ENCODE measurements around the gene INHBC.

The INHBC gene

DNA sequence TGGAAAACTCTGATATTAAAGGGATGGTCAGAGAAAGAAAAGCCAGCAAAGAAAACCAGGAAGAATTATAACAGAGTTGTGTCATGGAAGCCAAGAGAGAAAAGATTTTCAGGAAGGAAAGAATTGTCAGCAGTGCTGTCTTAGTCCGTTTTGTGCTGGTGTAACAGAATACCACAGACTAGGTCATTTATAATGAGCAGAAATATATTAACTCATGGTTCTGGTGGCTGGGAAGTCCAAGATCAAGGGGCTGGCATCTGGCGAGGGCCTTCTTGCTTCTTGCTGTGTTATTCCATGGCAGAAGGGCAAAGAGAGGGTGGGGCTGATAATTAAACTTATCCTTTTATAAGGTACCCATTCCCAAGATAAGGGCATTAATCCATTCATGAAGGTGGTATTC, 14.1 kb downstream of the INHBC start:
- DNase-seq = no peak
- Histone ChIP-seq H3K27me3 (no peaks in the 10 kb centered on the region), H3K4me3 (no peak overlapping the region), H3K9me3 (no peaks in the 10 kb centered on the region), H3K27ac (no peak overlapping the region), H3K4me1 (peaks cover 0 to 20% (median 15%) of the 10 kb centered on the region in 4 donors), H3K36me3 (no peaks in the 10 kb centered on the region)
- no peak for TF ChIP-seq CTCF (IDR thresholded peaks at IDR 0.05)
- intact Hi-C loops (cut with DNase I; ENCODE audit: low total_unique reads) = no loop called here

GRCh38 chr12:57449375-57449774, 14.8 kb downstream of the INHBC start:
- no peaks in the 10 kb centered on the region for H3K9me3 ChIP-seq
- no peaks in the 10 kb centered on the region for H3K27me3 ChIP-seq
- no peak overlapping the region for H3K4me3 ChIP-seq
- intact Hi-C loops (cut with DNase I; ENCODE audit: low total_unique reads) = no loop called here
- TF ChIP-seq CTCF (IDR thresholded peaks at IDR 0.05) = no peak
- no peaks in the 10 kb centered on the region for H3K36me3 ChIP-seq
- no peak overlapping the region for H3K27ac ChIP-seq
- no peak for DNase-seq
- H3K4me1 ChIP-seq = peaks cover 0 to 20% (median 15%) of the 10 kb centered on the region in 4 donors

DNA sequence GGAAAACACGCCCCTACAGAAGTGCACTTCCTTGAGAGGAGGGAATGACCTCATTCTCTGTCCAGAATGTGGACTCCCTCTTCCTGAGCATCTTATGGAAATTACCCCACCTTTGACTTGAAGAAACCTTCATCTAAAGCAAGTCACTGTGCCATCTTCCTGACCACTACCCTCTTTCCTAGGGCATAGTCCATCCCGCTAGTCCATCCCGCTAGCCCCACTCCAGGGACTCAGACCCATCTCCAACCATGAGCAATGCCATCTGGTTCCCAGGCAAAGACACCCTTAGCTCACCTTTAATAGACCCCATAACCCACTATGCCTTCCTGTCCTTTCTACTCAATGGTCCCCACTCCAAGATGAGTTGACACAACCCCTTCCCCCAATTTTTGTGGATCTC, 15.5 kb downstream of the INHBC start:
- intact Hi-C loops (cut with DNase I; ENCODE audit: low total_unique reads) = loop anchor here (5.0 kb wide), 2 partner anchors 183 to 328 kb away; no protein-coding TSS in a partner anchor
- Histone ChIP-seq H3K4me1 (peaks cover 0 to 20% (median 15%) of the 10 kb centered on the region in 4 donors), H3K4me3 (no peak overlapping the region), H3K36me3 (no peaks in the 10 kb centered on the region), H3K9me3 (no peaks in the 10 kb centered on the region), H3K27me3 (no peaks in the 10 kb centered on the region), H3K27ac (no peak overlapping the region)
- no peak for DNase-seq
- TF ChIP-seq CTCF (IDR thresholded peaks at IDR 0.05) = no peak

DNA sequence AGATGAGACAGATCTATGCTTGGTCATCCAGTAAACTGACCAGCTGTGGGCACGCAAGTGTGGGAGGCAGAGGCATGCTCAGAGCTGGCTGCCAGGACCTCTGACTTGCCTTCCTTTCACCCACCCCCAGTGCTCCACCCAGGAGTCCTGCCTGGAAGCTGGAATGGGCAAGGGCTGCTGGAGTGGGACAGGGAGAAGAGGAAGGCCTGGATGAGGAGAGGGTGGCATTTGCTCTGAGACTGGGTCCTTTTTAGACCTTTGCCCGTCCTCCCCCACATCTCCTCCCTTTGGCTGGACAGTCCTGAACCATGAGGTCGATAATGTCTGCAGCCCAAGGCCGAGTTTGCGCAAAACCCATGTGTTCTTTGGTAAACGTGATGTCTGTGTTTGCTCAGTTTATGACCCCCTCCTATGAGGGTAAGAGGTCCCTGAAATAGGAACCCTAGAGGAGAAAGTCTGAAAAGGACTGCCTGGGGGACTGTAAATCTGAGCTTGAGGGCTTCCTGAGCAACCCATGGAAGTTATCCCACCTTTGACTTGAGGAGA, 16.7 kb downstream of the INHBC start:
- Histone ChIP-seq H3K4me1 (peaks cover 0 to 21% (median 18%) of the 10 kb centered on the region in 4 donors), H3K27ac (peak overlapping the region; percentile 82 to 89), H3K36me3 (no peaks in the 10 kb centered on the region), H3K9me3 (no peaks in the 10 kb centered on the region), H3K27me3 (peaks cover 0 to 3% of the 10 kb centered on the region in 2 donors), H3K4me3 (no peak overlapping the region)
- no peak for DNase-seq
- intact Hi-C loops (cut with DNase I; ENCODE audit: low total_unique reads) = loop anchor here (5.0 kb wide), 2 partner anchors 184 to 329 kb away; no protein-coding TSS in a partner anchor
- no peak for TF ChIP-seq CTCF (IDR thresholded peaks at IDR 0.05)

GRCh38 chr12:57452181-57452936, 17.8 kb downstream of the INHBC start:
- intact Hi-C loops (cut with DNase I; ENCODE audit: low total_unique reads) = loop anchor here (5.0 kb wide), 2 partner anchors 185 to 330 kb away; no protein-coding TSS in a partner anchor

More at GRCh38 chr12:57452181-57452936, 17.8 kb downstream of the INHBC start:
- peak overlapping the region in 1 of 2 donors; percentile 0 for H3K4me3 ChIP-seq
- H3K27me3 ChIP-seq = peaks cover 0 to 3% of the 10 kb centered on the region in 2 donors
- H3K9me3 ChIP-seq = no peaks in the 10 kb centered on the region
- peak in 1 of 2 donors; percentile 83 for DNase-seq
- peak overlapping the region; percentile 82 to 89 for H3K27ac ChIP-seq
- TF ChIP-seq CTCF (IDR thresholded peaks at IDR 0.05) = no peak
- H3K4me1 ChIP-seq = peaks cover 0 to 25% (median 18%) of the 10 kb centered on the region in 4 donors
- H3K36me3 ChIP-seq = no peaks in the 10 kb centered on the region

All from tibial artery (tissue), 4 donors.